ENCODE results near the gene NANOS1.

Gene NANOS1

DNA sequence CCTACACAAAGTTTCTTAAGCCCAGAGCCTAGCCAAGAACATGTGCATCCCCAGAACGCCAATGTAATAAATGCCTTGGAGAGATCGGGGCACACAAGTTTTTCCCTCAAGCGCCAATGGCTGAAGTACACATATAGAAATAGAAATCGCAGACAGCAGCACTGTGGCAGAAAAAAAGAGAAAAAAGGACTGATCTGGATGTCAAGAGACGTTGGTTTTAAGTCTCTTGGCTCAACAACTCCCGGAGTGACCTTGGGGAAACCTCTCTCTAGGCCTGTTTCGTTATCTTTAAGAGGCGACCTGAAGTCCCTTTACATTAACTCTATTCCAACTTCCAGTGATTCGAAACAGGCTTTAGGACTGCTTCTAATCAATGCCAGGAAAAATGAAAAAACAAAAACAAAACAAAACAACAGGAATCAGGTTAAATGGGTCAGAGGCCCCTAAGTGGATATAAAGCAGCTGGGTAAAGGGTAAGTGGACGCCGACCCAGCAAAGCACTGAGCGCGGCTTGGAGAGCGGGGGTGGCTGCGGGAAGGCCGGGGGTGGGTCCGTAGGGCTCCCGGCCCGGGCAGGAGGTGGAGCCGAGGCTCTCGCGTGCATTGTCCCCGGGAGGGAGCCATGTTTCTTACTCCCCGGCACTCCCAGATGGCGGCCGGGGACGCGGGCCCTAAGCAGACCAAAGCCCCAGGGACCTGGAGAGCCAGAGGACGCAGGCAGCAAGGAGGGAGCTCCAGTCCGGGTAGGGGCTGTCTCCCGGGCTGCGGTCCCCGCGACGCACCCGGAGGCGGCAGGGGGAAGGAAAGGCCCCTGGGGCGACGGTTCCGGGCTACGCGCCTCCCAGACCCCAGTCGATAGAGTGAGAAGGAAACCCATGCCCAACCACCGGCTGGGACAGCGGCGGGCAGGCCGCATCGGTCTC is 50.3 kb downstream of the NANOS1 start:
- H3K27ac ChIP-seq: peak overlapping the region; percentile 99
- TF ChIP-seq ZFX (IDR thresholded peaks at IDR 0.05) (no peak), CTCF (conservative IDR thresholded peaks at IDR 0.05) (no peak)

GRCh38 chr10:119080521-119081259 is 51.2 kb downstream of the NANOS1 start, which contains the start of gene EIF3A:
EIF3A (minus strand) TSS chr10:119080817; CDS start chr10:119080676, 141 bp downstream.
- TF ChIP-seq ZFX (IDR thresholded peaks at IDR 0.05) (peak; percentile 98), CTCF (conservative IDR thresholded peaks at IDR 0.05) (no peak)
- peak within 1 kb of the TSS; percentile 99 for H3K27ac ChIP-seq

Data from C4-2B (cell line).